ENCODE data around the gene PELO.

DNA sequence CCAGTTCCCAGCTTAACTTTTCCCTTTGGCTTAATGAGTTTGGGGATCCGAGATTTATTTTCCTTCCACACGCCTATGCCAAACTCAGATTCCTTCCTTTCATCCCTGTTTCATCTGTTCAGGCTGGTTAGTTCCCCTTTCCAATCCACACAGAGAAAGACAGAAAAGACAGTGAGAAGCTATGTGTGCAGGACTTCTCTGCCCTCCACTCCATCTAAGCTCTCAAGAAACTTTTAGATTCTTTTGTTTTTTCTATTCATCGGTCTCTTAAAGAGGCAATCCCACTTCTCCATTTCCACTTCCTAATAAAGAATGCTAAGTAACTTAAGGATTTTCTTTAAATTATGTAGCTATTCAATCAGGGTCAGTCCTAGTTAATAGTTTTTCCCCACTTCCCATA, 11.2 kb downstream of the PELO start:
- TF ChIP-seq, protein P1, sequence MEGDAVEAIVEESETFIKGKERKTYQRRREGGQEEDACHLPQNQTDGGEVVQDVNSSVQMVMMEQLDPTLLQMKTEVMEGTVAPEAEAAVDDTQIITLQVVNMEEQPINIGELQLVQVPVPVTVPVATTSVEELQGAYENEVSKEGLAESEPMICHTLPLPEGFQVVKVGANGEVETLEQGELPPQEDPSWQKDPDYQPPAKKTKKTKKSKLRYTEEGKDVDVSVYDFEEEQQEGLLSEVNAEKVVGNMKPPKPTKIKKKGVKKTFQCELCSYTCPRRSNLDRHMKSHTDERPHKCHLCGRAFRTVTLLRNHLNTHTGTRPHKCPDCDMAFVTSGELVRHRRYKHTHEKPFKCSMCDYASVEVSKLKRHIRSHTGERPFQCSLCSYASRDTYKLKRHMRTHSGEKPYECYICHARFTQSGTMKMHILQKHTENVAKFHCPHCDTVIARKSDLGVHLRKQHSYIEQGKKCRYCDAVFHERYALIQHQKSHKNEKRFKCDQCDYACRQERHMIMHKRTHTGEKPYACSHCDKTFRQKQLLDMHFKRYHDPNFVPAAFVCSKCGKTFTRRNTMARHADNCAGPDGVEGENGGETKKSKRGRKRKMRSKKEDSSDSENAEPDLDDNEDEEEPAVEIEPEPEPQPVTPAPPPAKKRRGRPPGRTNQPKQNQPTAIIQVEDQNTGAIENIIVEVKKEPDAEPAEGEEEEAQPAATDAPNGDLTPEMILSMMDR (IDR thresholded peaks at IDR 0.05; ENCODE audit: borderline replicate concordance, extremely low read depth, low read length, poor library complexity, severe bottlenecking): no peak
- TF ChIP-seq EZH2 (IDR thresholded peaks at IDR 0.05; ENCODE audit: borderline replicate concordance, low read depth, low read length, severe bottlenecking): no peak
